A549 (cell line): ENCODE measurements around the gene SIM1. TPM values are rescaled to one million over a fixed set of nuclear protein-coding genes. Genes with fewer than 3 reads are reported as not detected.

Source experiments
- ATAC-seq, 2 experiments: fragments of 200-7000 bp in 1 of 2; fragments of >200 bp in 1 of 2; cut with Nextera tagmentation in 1 of 2; cut with Tn5 transposase in 1 of 2; 3 replicates each; pipeline versions ENCODE4 v1.8.0 to v1.9.1; 2018 to 2020; ENCODE audit warnings: mild to moderate bottlenecking in 1 of 2, moderate library complexity in 1 of 2
- CTCF ChIA-PET: fragments of 300-600 bp; sonication (Branson Sonifier 250); formaldehyde crosslinking; extraction: SDS; loops from one replicate; lab custom pipeline; 2021; ENCODE audit warnings: antibody characterized with exemption, inconsistent platforms; lab: Yijun Ruan, JAX
- POLR2A ChIA-PET: fragments of 350-600 bp; formaldehyde crosslinking; extraction: SDS; loops from one replicate; lab custom pipeline; 2021; ENCODE audit warnings: antibody characterized with exemption, inconsistent platforms; lab: Yijun Ruan, JAX
- DNase-seq, 2 experiments: peaks; one replicate each; pipeline versions ENCODE4 v3.0.0 to v3.0.0-alpha.2; 2011 to 2016; ENCODE audit warnings: low read depth in 1 of 2, low spot score in 1 of 2
- FAIRE-seq: peaks from 2 replicates; lab custom pipeline; 2011; peaks lifted over from hg19 to GRCh38; lab: Jason Lieb, UNC
- H3K27ac ChIP-seq, 2 experiments: fragments of >200 bp; sonication (Bioruptor Twin); formaldehyde crosslinking; 3 replicates each; pipeline ENCODE4 v1.5.1; 2016 to 2017
- H3K4me1 ChIP-seq: fragments of >200 bp; sonication (Bioruptor Twin); formaldehyde crosslinking; 3 replicates; pipeline ENCODE4 v1.6.1; 2016
- H3K4me2 ChIP-seq: fragments of >200 bp; sonication (Bioruptor Twin); formaldehyde crosslinking; 3 replicates; pipeline ENCODE4 v1.6.1; 2016
- H3K4me3 ChIP-seq: fragments of >200 bp; sonication (Bioruptor Twin); formaldehyde crosslinking; 3 replicates; pipeline ENCODE4 v1.5.1; 2016
- H3K9me3 ChIP-seq: fragments of >200 bp; sonication (Bioruptor Twin); formaldehyde crosslinking; 3 replicates; pipeline ENCODE4 v1.6.1; 2016
- ATOH8 ChIP-seq: fragments of 250-450 bp; sonication (Bioruptor Pico); IDR thresholded peaks from 2 replicates; pipeline ENCODE4 v1.5.0; 2020; ENCODE audit warnings: low read depth, mild to moderate bottlenecking, moderate library complexity
- BCL3 ChIP-seq: fragments of >200 bp; sonication (Bioruptor Twin); formaldehyde crosslinking; IDR thresholded peaks from 3 replicates; pipeline ENCODE4 v1.6.1; 2016
- BHLHE40 ChIP-seq: IDR thresholded peaks from 2 replicates; pipeline ENCODE4 v1.6.1; 2012; ENCODE audit warnings: low read depth, low read length, inconsistent platforms
- CBX2 ChIP-seq: fragments of 200-600 bp; sonication (generic); IDR thresholded peaks from 2 replicates; pipeline ENCODE4 v1.6.1; 2016; ENCODE audit warnings: low read depth, mild to moderate bottlenecking, borderline replicate concordance
- CBX8 ChIP-seq: fragments of 200-600 bp; sonication (generic); IDR thresholded peaks from 2 replicates; pipeline ENCODE4 v1.6.1; 2016
- CEBPB ChIP-seq, 2 experiments: fragments of >200 bp in 1 of 2; sonication (Bioruptor Twin) in 1 of 2; formaldehyde crosslinking in 1 of 2; IDR thresholded peaks; 2 replicates each; pipeline ENCODE4 v1.6.1; 2012 to 2016
- CHD4 ChIP-seq: fragments of 200-600 bp; sonication (generic); IDR thresholded peaks from 2 replicates; pipeline ENCODE4 v1.6.1; 2016; ENCODE audit warnings: antibody characterized with exemption, mild to moderate bottlenecking, borderline replicate concordance
- CTCF ChIP-seq: fragments of >200 bp; sonication (Bioruptor Twin); formaldehyde crosslinking; IDR thresholded peaks from 3 replicates; pipeline ENCODE4 v1.5.1; 2016
- EHF ChIP-seq: fragments of 250-450 bp; sonication (Bioruptor Pico); IDR thresholded peaks from 2 replicates; pipeline ENCODE4 v1.5.0; 2020; ENCODE audit warnings: mild to moderate bottlenecking
- ESRRA ChIP-seq: fragments of 150-350 bp; IDR thresholded peaks from 2 replicates; pipeline ENCODE4 v1.6.1; 2014; ENCODE audit warnings: mild to moderate bottlenecking, low read length, borderline replicate concordance
- FOXS1 ChIP-seq: fragments of 250-450 bp; sonication (Bioruptor Pico); IDR thresholded peaks from 2 replicates; pipeline ENCODE4 v1.5.0; 2020; ENCODE audit warnings: mild to moderate bottlenecking, moderate library complexity
- GATA3 ChIP-seq: IDR thresholded peaks from 2 replicates; pipeline ENCODE4 v1.6.1; 2012; ENCODE audit warnings: borderline replicate concordance
- HEYL ChIP-seq: fragments of 250-450 bp; sonication (Bioruptor Pico); IDR thresholded peaks from 2 replicates; pipeline ENCODE4 v1.8.0; 2021; ENCODE audit warnings: mild to moderate bottlenecking, moderate library complexity
- HOXA7 ChIP-seq: fragments of 250-450 bp; sonication (Bioruptor Pico); IDR thresholded peaks from 2 replicates; pipeline ENCODE4 v1.5.0; 2020; ENCODE audit warnings: mild to moderate bottlenecking, moderate library complexity
- JUN ChIP-seq, 2 experiments: fragments of >200 bp; sonication (Bioruptor Twin); formaldehyde crosslinking; IDR thresholded peaks; 2 replicates in 1 of 2; 3 replicates in 1 of 2; pipeline ENCODE4 v1.6.1; 2016 to 2017
- KDM1A ChIP-seq: fragments of 200-600 bp; sonication (generic); IDR thresholded peaks from 2 replicates; pipeline ENCODE4 v1.6.1; 2016; ENCODE audit warnings: low read depth, mild to moderate bottlenecking
- KDM5A ChIP-seq: fragments of 200-600 bp; sonication (generic); IDR thresholded peaks from 2 replicates; pipeline ENCODE4 v1.6.1; 2016; ENCODE audit warnings: antibody characterized with exemption, mild to moderate bottlenecking
- MAFK ChIP-seq: fragments of 450-650 bp; IDR thresholded peaks from 2 replicates; pipeline ENCODE4 v1.6.1; 2014; ENCODE audit not compliant: partially characterized antibody
- NPAS2 ChIP-seq: fragments of 250-450 bp; sonication (Bioruptor Pico); IDR thresholded peaks from 2 replicates; pipeline ENCODE4 v1.8.0; 2022; ENCODE audit warnings: mild to moderate bottlenecking, moderate library complexity, borderline replicate concordance
- PHF8 ChIP-seq: fragments of 200-600 bp; sonication (generic); IDR thresholded peaks from 2 replicates; pipeline ENCODE4 v1.6.1; 2016; ENCODE audit warnings: low read depth, mild to moderate bottlenecking, antibody characterized with exemption, moderate library complexity, borderline replicate concordance
- POLR2A ChIP-seq: IDR thresholded peaks from 2 replicates; pipeline ENCODE4 v1.6.1; 2012; ENCODE audit warnings: mild to moderate bottlenecking, low read length
- POLR2AphosphoS2 ChIP-seq: conservative IDR thresholded peaks from 2 replicates; pipeline ENCODE4 v1.6.1; 2012; ENCODE audit warnings: low read length, improper control_type of control experiment, inconsistent platforms
- RARB ChIP-seq: fragments of 250-450 bp; sonication (Bioruptor Pico); IDR thresholded peaks from 2 replicates; pipeline ENCODE4 v1.8.0; 2021; ENCODE audit warnings: mild to moderate bottlenecking, moderate library complexity
- REST ChIP-seq: fragments of 200-600 bp; sonication (generic); IDR thresholded peaks from 2 replicates; pipeline ENCODE4 v1.6.1; 2016; ENCODE audit warnings: antibody characterized with exemption, mild to moderate bottlenecking, moderate library complexity
- RFX5 ChIP-seq: fragments of 450-650 bp; IDR thresholded peaks from 2 replicates; pipeline ENCODE4 v1.7.1; 2014; ENCODE audit warnings: antibody characterized with exemption, mild to moderate bottlenecking, moderate library complexity
- RNF2 ChIP-seq: fragments of 200-600 bp; sonication (generic); IDR thresholded peaks from 2 replicates; pipeline ENCODE4 v1.6.1; 2016; ENCODE audit warnings: low read depth, mild to moderate bottlenecking, antibody characterized with exemption, moderate library complexity, borderline replicate concordance
- SREBF2 ChIP-seq: fragments of 450-650 bp; IDR thresholded peaks from 2 replicates; pipeline ENCODE4 v1.6.1; 2014; ENCODE audit warnings: mild to moderate bottlenecking, moderate library complexity
- ZFP36 ChIP-seq: fragments of 450-650 bp; IDR thresholded peaks from 2 replicates; pipeline ENCODE4 v1.6.1; 2014; ENCODE audit warnings: borderline replicate concordance; ENCODE audit not compliant: partially characterized antibody
- WGBS: methylation state at CpG from one replicate; pipeline ENCODE4 v1.1.6; 2017; ENCODE audit errors: missing lambda C conversion rate; 5-methylcytosine and 5-hydroxymethylcytosine counted together
- polyA plus RNA-seq, 4 experiments: library from polyadenylated mRNA; depleted of rRNA in 3 of 4; stranded (reverse); fragments of >200 nt; fragmentation: RNase III in 1 of 4; extraction: RNeasy Plus Mini Kit Qiagen cat#74134 plus additional on column Dnase treatment in 1 of 4; gene quantifications; 2 replicates in 3 of 4; 3 replicates in 1 of 4; pipeline ENCODE4 v1.2.3, GENCODE V29; 2011 to 2017
- TF ChIP-seq, protein P1 (sequence below): IDR thresholded peaks from 2 replicates; pipeline ENCODE4 v1.6.1; 2012; ENCODE audit warnings: low read depth, borderline replicate concordance

Gene SIM1
- polyA plus RNA-seq, 2 of the 4 experiments (the other 2 are of a cell fraction): not detected

GRCh38 chr6:100485268-100485667, 20.5 kb upstream of the SIM1 start:
- FAIRE-seq (no peak), DNase-seq (no peak), ATAC-seq (no peak)
- no peaks in the 10 kb centered on the region for H3K9me3 ChIP-seq
- POLR2A ChIA-PET: no interaction called here
- H3K4me1 ChIP-seq: no peaks in the 10 kb centered on the region
- no peak overlapping the region for H3K4me3 ChIP-seq
- TF ChIP-seq JUN (IDR thresholded peaks at IDR 0.05): no peak
- TF ChIP-seq NPAS2 (CRISPR knock-in tag): no peak
- TF ChIP-seq MAFK: no peak
- no peak for TF ChIP-seq GATA3
- TF ChIP-seq CBX8: no peak
- no peak for TF ChIP-seq EHF
- TF ChIP-seq, protein P1, sequence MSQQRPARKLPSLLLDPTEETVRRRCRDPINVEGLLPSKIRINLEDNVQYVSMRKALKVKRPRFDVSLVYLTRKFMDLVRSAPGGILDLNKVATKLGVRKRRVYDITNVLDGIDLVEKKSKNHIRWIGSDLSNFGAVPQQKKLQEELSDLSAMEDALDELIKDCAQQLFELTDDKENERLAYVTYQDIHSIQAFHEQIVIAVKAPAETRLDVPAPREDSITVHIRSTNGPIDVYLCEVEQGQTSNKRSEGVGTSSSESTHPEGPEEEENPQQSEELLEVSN: no peak
- TF ChIP-seq CEBPB (IDR thresholded peaks at IDR 0.05): no peak
- no peak for TF ChIP-seq ESRRA
- TF ChIP-seq ATOH8 (CRISPR knock-in tag): no peak
- TF ChIP-seq HEYL (CRISPR knock-in tag): no peak
- no peak for TF ChIP-seq RNF2
- TF ChIP-seq CHD4: no peak
- CTCF ChIA-PET: no interaction called here
- no peak overlapping the region for H3K27ac ChIP-seq
- no peak overlapping the region for H3K4me2 ChIP-seq

DNA sequence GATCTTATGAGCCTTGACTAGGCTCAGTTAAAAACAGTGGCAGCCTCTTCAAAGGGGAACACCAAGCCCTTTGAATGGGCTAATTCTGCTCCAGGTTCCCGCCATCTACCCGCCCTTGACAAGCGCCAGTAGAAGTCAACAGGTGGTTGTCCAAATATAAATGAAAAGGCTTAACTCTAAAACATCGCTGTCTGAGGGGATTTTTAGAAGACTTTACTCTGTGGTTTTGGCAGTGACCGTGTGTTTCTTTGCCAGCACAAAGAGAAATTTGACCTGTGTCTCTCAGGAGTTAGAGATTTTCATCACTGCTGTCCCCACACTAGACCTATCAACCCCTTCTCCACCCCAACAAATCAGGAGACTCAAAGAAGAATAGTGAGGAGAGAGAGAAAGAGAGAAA, 19.8 kb upstream of the SIM1 start:
- H3K27ac ChIP-seq: no peak overlapping the region
- H3K4me2 ChIP-seq: no peak overlapping the region
- H3K4me1 ChIP-seq: no peaks in the 10 kb centered on the region
- no peak overlapping the region for H3K4me3 ChIP-seq
- H3K9me3 ChIP-seq: no peaks in the 10 kb centered on the region
- TF ChIP-seq CTCF (no peak), CBX2 (no peak), KDM5A (no peak), PHF8 (no peak), KDM1A (no peak), CEBPB (IDR thresholded peaks at IDR 0.05) (no peak), FOXS1 (no peak), ZFP36 (no peak), REST (no peak), BHLHE40 (no peak), JUN (IDR thresholded peaks at IDR 0.05) (no peak), BCL3 (no peak), POLR2AphosphoS2 (no peak), SREBF2 (no peak), HOXA7 (no peak), RFX5 (no peak), POLR2A (no peak), RARB (CRISPR knock-in tag) (no peak), GATA3 (no peak)
- POLR2A ChIA-PET: no interaction called here
- no peak for ATAC-seq
- WGBS: 70% methylated on average over 5 of the region's 5 CpGs
- DNase-seq: no peak
- FAIRE-seq: no peak
- CTCF ChIA-PET: no interaction called here
